Midbrain (tissue), 1 donor: ENCODE data around the gene USP19.

ENCODE experiments used
- DNase-seq: peaks from one replicate; lab custom pipeline; 2025; lab: John Stamatoyannopoulos, UW

The USP19 gene, protein sequence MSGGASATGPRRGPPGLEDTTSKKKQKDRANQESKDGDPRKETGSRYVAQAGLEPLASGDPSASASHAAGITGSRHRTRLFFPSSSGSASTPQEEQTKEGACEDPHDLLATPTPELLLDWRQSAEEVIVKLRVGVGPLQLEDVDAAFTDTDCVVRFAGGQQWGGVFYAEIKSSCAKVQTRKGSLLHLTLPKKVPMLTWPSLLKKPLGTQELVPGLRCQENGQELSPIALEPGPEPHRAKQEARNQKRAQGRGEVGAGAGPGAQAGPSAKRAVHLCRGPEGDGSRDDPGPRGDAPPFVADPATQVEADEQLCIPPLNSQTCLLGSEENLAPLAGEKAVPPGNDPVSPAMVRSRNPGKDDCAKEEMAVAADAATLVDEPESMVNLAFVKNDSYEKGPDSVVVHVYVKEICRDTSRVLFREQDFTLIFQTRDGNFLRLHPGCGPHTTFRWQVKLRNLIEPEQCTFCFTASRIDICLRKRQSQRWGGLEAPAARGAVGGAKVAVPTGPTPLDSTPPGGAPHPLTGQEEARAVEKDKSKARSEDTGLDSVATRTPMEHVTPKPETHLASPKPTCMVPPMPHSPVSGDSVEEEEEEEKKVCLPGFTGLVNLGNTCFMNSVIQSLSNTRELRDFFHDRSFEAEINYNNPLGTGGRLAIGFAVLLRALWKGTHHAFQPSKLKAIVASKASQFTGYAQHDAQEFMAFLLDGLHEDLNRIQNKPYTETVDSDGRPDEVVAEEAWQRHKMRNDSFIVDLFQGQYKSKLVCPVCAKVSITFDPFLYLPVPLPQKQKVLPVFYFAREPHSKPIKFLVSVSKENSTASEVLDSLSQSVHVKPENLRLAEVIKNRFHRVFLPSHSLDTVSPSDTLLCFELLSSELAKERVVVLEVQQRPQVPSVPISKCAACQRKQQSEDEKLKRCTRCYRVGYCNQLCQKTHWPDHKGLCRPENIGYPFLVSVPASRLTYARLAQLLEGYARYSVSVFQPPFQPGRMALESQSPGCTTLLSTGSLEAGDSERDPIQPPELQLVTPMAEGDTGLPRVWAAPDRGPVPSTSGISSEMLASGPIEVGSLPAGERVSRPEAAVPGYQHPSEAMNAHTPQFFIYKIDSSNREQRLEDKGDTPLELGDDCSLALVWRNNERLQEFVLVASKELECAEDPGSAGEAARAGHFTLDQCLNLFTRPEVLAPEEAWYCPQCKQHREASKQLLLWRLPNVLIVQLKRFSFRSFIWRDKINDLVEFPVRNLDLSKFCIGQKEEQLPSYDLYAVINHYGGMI (N-terminal part only)

GRCh38 chr3:49120438-49121131 lies at the start of gene USP19:
Gene USP19 (minus strand): TSS chr3:49120823. CDS start chr3:49119145, 1,678 bp downstream.
- DNase-seq: peak; percentile 97

DNA sequence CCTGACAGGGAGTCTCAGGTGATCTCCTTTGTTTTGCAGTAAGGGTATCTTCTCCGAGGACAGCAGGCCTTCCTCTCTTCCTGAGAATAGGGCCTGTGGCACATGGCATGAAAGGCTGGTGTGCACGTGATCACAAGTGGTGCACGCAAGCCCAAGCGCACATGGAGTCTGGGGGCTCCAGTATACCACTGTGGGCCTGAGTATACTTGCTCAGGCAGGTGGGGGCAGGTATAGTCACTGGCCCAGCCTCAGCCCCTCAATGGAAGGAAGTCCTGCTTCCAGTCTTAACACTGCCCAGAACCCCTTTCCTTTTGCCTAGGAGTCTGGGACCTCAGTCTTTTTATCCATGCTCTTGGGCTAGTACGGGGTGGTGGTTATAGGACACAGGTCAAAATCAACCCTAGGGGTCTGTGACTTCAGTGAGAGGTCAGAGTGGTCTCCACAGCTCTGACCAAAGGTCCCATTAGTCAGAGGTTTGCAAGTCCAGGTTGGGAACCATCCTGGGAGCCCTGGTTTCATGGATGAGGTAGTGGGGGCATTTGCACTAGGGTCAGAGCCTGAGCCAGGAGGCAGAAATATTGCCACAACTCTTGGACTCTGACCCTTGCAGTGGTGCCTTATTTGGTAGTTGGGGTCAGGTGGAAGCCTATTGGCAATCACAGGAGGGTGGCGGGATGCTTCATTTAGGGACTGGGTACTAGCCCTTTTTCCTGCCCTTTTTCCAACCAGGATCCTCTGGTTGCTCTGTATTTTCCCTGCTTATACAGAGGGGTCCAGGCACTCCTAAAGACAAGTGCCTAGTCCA lies 46.3 kb upstream of the USP19 start:
- DNase-seq: no peak

DNA sequence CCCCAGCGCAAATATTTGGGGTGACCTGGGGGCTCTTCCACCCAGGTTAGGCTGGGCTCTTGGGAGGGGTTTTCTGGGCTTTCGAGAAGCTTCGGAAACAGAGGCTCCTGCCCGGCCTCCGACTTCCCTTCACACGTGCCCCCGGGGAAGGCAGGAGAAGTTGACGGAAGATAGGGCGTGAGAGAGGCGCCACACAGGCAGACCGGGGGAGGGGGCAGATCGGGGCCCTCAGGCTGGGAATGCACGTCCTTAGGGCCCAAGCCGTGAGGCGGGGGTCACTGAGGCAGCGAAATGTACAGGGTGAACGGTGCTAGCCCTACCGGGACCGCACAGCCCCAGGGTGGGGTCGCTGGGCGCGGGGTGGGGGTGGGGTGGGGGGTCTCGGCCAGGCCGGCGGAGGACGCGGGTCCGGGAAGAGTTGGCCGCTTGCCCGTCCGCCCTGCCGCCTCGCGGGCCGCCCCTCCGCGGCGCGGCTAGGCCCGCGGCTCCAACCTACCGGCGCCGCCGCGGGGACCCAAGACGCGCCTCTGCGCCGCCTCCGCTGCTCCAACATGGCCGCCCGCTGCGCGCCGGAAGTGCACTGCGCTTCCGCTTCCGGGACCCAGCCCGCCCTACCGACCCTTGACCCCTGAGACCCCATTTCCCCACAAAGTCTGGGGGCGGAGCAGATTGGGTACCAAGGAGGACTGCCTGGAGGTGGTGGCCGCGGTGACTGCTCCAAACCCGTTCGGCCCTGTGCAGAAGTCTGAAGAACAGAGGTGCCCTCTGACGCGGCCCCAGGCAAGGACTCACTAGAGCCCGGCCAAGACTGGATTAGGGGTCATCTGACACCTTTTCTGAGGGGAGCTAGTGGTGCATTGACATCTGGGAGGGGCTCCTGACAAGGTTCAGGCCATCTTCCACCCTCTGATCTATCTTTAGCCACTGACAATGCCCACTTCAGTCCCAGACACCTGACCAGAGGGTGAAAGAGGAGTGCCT lies 45.4 kb upstream of the USP19 start, which contains the start of gene CCDC71:
Gene CCDC71, minus strand, starts transcription at position 561 of the 981 bp plus-strand sequence. CDS start 2,123 bp downstream, outside the sequence.
- peak; percentile 76 for DNase-seq

GRCh38 chr3:49164983-49165720 lies 44.5 kb upstream of the USP19 start:
- no peak for DNase-seq

GRCh38 chr3:49163609-49164008 lies 43.0 kb upstream of the USP19 start:
- no peak for DNase-seq

- DNase-seq: no peak
Measured at GRCh38 chr3:49162751-49163419, 42.3 kb upstream of the USP19 start.

DNA sequence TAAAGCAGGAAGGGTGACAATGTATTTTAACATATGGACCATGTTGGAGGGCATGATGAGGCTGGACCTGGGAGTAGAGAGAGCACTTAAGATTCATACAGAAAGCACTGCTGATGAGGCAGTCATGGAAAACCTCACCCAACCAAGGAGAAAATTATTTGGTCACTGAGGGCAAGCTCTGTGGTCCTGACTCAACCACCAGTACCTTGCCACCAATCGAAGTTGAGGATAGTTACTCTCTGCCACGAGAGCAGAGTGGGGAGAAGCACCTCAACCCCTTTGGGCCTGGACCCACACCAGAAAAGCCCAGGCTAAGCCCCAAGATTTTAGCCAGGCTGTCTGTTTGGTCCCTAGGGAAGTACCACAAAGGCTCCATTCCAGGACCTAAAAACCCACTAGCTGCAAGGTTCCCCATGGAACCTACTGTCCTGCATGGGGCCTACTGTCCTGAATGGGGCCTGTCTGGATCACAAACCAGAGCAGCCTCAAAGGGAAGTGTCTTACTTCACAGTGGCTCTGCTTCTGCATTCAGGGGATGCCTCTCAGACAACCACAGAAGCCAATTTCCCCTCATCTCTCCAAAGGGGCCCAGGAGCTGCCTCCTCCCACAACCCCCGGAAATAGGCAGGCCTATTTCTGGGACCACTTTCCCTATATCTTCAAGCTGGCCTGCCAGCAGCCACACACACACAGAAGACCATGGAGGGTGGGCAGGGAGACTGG lies 41.3 kb upstream of the USP19 start:
- no peak for DNase-seq

- DNase-seq: no peak
Measured at GRCh38 chr3:49161197-49161596, 40.6 kb upstream of the USP19 start.

DNA sequence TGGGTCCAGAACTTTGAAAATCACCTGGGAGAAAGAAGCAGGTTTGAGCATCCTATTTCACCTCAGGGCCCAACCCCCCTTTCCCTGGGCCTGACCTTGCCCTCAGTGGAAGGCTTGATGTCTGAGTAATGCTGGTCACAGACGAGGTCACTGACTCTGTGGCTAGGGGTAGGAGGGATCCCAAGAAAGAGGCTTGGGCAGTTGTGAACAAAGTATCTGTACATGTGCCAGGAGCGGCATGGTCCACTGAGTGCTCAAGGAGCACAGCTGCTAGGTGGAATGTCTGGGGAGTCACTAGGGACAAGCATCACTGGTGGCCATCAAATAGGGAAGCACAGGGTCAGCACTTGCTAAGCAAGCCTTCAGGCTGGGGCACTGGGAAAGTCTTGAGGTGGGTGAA lies 38.2 kb upstream of the USP19 start:
- DNase-seq: no peak

DNA sequence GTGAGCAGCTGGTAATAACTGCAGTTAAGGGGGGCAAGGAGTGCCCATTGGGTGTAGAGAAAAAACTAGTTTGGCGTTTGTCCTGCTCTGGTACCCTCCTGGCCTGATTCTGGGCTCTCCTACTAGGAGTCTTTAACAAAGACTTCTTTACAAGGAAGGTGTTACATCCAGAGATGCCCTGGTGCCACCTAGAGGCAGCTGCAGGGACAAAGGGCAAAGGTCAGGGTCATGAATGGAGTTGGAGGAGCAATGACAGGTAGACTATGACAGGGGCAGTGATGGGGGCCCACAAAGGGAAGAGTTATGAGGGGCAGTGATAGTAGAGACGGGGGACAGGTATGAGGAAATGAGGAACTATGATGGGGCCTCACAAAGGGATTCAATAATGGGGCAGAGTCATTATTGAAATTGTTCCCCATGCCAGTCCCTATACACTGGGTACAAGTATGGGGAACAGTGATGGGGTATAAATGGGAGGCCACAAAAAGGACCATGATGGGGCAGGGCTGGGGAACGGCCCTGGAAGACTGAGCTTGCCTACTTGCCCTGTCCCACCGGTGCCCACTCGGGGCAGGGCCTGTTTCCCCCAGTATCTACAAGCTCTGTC lies 37.6 kb upstream of the USP19 start:
- DNase-seq: peak; percentile 8

DNA sequence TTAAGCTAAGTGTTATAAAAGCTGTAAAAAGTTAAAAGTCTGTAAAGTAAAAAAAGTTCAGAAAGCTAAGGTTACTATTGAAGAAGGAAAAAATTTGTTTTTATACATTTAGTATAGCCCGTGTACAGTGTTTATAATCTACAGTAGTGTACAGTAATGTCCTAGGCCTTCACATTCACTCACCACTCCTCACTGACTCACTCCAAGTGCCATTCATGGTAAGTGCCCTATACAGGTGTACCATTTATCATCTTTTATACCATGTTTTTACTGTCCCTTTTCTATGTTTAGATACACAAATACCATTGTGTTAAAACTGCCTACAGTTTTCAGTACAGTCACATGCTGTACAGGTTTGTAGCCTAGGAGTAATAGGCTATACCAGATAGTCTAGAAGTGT lies 36.7 kb upstream of the USP19 start:
- DNase-seq: no peak

- no peak for DNase-seq
Measured at GRCh38 chr3:49153349-49153912, 32.8 kb upstream of the USP19 start.

GRCh38 chr3:49151610-49152009 lies 31.0 kb upstream of the USP19 start:
- DNase-seq: no peak

GRCh38 chr3:49148159-49148558 lies 27.5 kb upstream of the USP19 start:
- DNase-seq: no peak

DNA sequence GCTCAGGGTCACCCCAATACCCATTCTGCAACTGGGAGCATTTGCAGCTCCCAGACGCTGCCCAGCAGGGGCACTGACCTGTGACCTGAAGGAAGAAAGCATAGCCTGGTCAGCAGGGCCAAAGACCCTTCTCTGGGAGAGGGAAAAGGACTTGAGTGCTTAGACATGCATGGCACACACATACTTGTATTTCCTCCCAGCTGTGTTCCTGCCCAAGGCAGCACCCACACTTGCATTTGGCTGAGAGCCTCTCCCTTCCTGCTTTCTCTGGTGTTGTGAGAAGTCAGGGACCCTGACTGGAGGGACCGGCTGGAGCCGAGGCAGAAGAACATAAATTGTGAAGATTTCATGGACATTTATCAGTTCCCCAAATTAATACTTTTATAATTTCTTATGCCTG lies 19.5 kb upstream of the USP19 start:
- DNase-seq: no peak

DNA sequence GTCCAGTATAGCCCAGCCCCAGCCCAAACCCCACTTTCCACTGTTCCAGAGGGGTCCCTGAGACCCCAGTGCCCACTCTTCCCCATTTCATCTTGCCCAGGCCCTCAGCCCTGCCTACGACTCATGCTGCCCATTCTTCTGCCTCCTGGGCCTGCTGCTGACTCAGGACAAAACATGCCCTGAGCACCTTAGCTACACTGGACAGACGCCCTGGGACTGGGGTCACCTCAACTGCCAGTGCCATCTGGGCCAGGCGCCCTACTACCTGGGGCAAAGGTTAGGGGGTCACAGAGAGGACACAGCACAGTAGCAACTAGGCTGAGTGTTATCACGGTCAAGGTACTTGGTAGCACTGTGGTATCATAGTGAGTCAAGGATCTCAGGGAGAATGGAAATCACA lies 14.9 kb upstream of the USP19 start:
- no peak for DNase-seq
